ENCODE data around the gene TMEM100.
A peak's percentile ranks its signal among the peaks of the same experiment; 100 is the strongest.

TMEM100 gene, protein sequence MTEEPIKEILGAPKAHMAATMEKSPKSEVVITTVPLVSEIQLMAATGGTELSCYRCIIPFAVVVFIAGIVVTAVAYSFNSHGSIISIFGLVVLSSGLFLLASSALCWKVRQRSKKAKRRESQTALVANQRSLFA

DNA sequence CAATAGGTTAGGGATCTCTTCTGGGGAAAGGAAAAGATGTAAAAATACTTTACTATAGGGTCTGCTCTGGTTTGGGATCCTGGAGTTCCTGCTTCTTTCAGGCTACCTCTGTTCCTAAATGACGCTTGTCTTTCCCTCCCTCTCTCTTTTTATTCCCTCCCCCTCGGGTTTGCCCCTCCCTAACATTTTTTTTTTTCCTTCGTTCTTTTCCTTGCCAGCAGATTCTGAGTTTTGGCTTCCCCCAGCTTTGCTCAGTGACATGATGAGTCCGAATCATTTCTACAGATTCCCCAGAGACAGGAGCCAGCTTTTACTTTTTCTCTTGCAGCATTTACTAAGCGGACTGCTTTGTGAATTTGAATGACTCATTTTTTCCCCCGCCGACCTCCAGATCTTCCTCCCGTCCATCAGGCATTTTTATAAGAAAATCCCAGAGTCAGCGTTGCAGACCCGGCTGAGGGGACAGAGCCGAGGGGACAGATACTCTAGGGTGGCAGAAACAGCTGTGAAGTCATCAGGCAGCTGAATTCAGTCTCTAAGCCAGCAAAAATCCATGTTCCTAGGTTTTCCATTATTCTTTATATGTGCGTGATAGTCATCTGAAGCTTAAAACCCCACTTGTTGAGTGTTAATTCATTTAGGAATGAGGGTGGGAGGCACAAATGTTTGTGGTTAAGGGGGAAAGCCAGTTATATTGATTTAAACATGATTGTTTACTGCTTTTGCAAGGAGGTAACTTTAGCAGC lies at the start of gene TMEM100:
Gene TMEM100, minus strand, starts transcription at position 123 of the 746 bp plus-strand sequence. CDS start 1,794 bp downstream, outside the sequence.
- DNase-seq (ENCODE audit: low read depth in 2 of 2) = no peak

DNA sequence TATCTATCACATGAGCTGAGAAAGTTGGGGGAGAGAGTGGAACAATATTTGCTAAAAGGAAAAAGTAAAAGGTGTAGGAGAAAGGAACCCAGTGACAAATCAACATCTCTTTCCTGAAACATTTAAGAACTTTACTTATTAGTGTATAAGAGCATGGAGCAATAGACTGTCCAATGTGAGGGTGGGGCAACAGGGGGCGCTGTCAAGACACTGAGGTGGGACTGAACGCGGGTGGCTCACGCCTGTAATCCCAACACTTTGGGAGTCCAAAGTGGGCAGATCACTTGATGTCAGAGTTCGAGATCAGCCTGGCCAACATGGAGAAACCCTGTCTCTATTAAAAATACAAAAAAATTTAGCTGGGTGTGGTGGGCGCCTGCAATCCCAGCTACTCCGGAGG lies 49.4 kb upstream of the TMEM100 start:
- DNase-seq (ENCODE audit: low read depth in 2 of 2) = no peak

DNA sequence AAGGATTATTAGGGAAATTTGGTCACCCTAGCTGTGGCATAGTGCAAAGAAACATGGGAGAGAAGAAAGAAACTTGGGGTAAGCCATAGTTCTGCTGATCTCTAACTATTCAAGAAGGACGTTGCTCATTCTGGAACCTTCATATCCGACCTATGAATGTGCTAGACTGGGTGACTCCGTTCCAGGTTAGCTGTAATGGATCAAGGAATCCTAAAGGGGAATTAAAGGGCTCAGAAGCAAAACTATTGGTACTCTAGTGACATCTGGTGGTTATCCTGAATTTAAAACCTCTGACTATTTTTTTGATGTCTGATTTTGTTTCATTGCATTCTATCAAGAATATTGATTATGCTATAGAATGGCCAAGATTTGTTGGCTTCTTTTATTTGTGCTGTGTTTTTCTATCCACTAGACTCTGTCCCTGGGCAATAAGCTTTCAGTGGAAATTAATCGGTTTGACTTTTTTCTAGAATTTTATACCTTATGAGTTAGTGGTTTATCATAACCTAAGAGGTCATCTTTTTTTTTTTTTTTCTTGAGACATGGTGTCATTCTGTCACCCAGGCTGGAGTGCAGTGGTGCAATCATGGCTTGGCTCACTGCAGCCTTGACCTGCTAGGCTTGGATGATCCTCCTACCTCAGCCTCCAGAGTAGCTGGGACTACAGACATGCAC lies 47.7 kb upstream of the TMEM100 start:
- DNase-seq (ENCODE audit: low read depth in 2 of 2) = no peak

DNA sequence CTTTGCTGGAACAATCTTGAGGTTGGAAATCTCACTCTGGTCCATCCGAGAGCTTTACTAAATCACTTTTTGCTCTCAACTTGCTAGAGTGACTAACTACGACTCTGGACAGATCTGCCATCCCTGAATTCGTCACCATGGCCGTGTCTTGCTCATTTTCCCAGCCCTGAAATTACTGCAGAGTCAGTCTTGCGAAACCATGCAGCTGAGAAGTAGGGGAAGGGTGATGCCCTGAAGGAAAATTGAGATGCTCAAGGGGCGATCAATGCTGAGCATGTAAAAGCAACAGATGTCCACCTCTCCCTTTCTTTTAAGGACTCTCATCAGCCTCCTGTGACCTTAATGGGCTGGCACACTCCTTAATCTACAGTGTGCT lies 46.9 kb upstream of the TMEM100 start:
- DNase-seq (ENCODE audit: low read depth in 2 of 2) = no peak

DNA sequence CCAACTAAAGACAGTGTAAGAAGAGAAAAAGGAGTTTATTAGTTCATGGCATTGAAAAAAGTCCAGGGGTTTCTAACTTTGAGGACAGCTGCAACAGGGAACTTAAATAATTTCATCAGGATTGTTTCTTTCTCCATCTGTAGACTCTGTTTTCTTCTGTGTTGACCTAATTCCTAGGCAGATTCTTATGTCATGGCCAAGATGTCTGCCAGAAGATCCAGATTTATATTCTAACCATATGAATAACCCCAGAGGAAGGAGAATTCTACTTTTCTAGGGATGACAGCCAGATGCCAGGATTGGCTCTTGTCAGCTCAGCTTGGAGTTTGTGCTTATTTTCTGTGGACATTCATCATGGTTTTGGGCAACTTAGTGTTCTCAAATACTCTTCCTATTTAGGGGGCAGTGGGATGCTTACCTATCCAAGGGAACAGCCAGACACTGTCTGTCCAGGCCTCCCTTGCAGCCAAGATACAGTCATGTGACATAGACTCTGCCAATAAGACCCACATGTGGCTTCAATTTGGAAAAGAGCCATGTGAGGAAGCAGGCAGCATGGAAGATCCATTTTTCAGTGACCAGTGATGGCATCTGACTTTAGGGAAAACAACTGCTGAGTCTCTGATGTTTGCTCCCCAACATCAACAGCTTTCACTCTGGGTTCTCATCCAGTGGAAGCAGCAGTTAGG lies 46.4 kb upstream of the TMEM100 start:
- no peak for DNase-seq (ENCODE audit: low read depth in 2 of 2)

DNA sequence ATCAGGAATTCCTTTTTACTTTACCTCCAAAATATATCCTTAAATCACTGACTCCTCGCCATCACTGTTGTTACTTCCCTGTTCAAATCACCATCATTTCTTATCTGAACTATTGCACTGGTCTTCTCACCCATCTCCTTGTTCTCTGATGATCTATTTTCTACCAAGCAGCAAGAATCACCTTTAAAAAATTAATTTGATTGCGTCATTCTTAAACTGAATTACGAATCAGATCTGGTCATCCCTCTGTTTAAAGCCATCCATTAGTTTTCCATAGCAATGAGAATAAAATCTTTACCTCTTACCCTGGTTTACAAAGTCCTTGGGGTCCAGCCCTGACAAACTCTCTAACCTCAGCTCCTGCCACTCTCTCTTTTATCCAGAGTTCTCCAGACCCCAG lies 42.8 kb upstream of the TMEM100 start:
- DNase-seq (ENCODE audit: low read depth in 2 of 2) = no peak

DNA sequence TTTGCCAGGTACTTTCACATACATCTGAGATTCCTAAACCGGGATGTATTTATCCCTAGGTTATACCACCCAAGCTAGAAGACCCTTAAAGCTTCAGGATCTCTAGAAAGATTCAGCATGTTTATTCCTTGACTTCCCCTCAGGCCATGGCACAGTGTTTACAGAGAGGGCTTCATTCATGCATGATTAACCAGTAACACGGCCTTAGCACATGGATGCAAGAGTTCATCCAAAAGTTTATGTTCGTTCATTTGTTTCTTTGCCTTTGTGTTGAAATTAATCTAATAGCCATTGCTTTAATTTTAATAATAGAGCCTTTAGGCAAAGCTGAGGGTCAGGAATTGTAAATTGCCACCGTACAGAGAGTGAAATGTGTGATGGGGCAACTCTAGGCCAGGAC lies 41.9 kb upstream of the TMEM100 start:
- no peak for DNase-seq (ENCODE audit: low read depth in 2 of 2)

DNA sequence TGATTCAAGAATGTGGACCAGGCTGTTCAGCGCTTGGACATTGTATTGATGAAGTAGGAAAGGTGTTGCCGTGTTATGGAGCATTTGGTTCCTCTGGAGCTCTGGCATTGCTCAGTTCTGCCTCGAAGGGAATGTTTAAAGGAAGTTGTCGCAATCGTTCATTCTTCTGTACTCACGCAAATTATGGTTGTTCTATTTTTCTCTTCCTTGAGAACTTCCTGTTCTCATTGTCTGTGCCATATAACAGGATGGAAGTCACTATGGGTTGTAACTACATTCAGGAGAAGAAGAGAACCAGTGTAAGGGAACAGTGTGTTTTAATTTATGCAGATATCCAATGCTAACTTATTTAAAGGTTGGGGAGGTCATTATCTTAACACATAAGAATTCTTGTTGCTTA lies 41.2 kb upstream of the TMEM100 start:
- DNase-seq (ENCODE audit: low read depth in 2 of 2) = no peak

DNA sequence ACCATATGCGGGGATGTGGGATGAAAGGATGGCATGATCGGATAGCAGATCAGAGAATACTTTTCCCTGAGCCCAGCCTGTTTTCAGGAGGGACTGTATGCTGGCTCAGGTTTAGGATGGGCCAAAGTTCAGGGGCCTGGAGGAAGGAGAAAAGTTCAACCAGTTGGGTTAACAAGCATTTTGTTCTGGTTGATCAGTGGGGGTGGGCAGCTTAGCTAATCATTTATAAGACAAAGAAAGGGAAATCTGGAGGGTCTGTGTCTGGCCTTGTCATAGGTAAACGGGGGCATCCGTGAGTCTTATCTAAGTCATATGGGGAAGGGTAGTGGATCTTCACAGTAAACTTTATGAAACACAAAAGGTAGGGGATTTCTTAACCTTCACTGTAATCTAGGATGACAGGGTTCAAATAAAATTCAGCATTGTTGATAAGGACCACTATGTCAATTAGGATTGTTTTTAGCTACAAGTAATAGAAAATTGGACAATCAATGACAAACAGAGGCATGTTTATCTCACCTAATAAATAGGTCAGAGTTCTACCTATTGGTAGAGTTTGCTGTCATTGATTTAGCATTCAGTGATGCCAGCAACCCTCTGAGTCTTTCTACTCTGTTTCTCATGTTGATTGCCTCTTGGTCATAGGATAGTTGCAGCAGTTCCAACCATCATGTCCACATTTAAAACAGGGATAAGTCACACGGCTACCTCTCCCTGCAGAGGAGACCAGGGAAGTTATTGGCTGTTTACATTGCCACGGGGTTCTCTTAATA lies 39.6 kb upstream of the TMEM100 start:
- DNase-seq (ENCODE audit: low read depth in 2 of 2) = no peak

DNA sequence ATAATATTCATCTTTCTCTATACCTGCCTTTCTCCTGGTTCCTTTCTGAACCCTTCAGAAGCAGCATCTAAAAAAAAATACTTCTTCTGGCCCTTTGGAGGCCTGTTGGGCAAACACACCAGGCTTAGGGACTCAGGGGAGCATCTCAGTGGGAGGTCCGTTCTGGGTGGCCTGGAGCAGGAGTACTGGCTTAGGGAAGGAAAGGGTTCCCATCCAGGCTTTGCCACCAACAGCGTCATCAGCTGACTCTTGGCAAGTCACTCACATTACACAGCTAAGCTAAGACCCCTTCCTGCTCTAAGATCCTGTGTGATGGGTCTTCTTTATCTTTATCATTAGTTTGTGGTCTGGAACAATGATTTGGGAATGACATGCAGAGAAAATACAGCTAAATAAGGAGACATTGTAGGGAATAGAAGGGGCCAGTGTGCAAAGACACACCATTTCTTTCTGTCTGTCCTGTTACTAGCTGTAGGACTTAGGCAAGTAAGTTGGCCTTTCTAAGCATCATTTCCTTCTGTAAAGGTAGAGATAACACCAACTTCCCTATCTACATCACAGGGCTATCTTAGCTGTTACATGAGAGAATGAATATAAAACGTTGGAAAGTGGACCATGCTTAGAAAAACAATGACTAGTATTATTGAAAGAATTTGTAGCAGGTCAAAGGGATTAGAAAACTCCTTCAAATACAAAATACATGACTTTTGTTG lies 38.1 kb upstream of the TMEM100 start:
- DNase-seq (ENCODE audit: low read depth in 2 of 2) = no peak

DNA sequence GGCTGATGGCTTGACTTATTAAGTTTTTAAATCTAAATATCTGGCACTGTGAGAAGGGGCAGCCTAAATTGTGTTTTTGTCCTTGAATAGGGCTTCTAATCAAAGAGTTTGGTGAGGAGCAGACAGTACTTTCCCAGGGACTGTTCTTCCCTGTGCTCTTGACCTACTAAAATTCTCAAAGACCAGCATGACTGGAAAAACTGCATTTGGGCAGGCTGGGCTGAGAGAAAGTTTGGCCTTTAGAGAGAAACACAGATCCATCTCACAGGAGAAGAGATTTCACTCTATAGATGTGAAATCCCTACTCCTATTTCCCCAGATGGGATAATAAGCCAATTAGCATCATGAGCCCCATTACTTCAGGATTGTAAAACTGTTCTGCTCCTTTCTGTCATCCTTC lies 35.5 kb upstream of the TMEM100 start:
- no peak for DNase-seq (ENCODE audit: low read depth in 2 of 2)

DNA sequence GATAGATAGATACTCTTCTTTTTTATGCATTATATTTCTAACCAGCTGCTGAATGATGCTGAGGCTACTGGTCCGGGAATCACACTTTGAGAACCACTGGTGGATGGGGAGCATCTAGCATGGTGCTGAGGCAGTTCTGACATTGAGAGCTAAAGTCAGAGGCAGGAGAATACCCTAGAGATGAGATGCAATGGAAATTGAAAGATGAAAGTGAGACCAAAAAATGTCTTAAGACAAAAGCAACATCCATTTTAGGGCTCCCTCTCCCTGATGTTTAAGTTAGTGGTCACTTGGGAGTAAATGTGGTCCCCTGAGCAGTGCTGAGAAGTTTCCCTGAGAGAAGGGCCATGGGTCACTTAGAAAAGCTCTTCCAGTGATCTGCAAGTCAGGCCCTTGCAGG lies 35.0 kb upstream of the TMEM100 start:
- no peak for DNase-seq (ENCODE audit: low read depth in 2 of 2)

DNA sequence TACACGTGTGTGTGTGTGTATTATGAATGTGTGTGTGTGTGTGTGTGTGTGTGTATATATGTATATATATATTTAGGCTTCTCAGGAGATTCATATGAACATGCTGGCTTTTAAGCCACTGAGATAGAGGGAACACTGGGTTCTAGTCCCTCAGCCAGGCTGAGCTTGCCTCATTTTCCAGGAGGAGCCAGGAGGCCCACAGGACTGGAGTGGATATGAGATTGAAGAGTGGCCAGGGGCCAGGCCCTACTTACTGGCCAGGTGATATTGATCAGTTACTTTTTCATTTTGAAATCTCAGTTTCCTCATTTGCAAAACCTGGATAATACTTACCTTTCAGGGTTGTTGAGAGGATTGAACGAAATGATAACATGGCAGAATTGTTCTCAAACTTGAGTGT lies 34.0 kb upstream of the TMEM100 start:
- no peak for DNase-seq (ENCODE audit: low read depth in 2 of 2)

DNA sequence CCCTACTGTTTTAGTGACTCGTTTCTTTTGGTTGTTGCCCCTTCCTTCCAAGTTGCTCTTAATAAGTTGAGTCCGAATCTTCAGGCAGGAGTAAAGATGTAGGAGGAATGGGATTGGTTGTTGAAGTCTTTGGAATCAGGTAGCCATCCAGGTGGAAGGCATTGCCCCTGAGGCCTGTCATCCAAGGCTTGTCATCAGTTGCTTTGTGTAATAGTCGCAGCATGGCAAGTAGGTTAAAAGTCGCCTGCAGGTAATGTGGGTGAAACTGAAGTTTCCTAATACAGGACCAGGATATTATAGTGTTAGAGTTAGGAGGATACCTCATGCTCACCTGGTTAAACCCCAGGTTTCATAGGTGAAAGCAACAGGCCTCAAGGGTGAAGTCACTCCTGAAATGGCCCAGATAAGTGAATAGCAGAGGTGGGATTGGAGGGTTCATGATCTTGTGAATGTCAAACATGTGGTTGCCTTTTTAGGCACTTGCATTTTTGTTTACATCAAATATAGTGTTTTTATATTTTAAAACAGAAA lies 29.1 kb upstream of the TMEM100 start:
- DNase-seq (ENCODE audit: low read depth in 2 of 2) = no peak

DNA sequence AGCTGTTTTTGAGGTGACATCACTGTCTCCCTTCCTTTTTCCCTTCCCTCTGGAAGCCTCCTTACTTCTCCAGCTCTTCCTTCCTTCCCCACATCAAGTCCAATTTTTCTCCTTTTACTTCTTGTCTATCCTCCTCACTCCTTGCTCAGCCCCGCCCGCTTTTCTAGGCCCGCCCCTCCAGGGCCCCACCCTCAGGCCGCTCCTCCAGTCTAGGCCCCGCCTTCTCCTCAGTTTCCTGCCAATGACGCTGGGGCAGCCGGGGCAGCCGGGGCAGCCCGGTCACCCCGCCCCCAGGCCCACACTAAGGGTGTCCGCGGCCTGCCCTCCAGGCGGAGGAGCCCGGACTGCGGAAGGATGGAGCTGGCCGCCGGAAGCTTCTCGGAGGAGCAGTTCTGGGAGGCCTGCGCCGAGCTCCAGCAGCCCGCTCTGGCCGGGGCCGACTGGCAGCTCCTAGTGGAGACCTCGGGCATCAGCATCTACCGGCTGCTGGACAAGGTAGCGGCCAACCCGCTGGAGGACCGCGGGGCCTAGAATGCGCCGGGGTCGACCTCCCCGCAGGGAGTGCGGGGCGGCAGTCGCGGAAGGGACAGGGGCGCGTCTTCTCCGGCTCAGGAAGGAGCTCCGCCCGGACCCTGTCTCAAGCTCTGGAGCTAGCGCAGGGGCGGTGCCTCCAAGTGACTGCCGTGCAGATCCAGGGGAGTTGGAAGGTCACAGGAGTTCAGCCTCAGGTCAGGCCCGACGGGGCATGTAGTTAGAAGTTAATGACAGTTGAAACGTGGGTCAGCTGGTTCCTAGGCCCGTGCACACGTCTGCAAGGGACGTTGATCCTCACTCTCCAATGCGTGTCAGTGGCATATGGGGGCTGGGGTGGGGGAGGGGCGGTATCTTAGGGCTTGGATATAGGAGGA lies 28.3 kb upstream of the TMEM100 start, which contains the start of gene PCTP:
Gene PCTP, plus strand, starts transcription at position 302 of the 908 bp plus-strand sequence. Its CDS starts 53 bp downstream, at position 355.
- peak; percentile 56 to 64 for DNase-seq (ENCODE audit: low read depth in 2 of 2)

DNA sequence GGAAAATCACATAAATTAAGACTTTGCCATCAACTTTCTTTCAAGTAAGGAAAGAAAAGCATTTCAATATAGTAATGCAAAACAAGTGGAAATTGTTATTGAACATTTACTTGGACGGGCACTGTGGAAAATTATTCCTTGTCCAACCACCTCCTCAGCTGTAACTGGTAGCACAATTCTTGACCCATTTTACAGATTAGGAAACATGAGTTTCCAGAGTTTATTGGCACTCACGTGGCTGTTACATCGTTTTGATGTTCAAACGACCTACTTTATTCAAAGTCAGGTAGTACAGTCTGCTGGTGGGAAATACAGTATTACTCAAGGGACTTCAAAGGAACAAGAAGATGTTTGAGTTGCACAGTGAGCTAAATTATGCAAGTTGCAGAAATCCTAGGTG lies 27.3 kb upstream of the TMEM100 start:
- no peak for DNase-seq (ENCODE audit: low read depth in 2 of 2)

DNA sequence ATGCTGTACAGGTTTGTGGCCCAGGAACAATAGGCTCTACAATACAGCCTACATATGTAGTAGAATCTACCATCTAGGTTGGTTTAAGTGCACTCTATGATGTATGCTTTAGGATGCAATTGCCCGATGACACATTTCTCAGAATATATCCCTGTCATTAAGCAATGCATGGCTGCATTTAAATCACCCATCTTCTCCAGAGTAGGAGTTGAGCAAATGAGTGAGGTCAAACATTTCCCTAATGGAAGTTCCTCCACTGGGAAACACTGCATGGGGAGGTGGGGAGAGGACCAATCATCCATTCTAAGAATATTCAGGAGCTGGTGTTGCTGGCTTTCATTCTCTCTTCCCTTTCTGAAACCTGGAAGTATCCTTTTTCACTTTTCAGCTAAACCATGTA lies 26.2 kb upstream of the TMEM100 start:
- no peak for DNase-seq (ENCODE audit: low read depth in 2 of 2)

DNA sequence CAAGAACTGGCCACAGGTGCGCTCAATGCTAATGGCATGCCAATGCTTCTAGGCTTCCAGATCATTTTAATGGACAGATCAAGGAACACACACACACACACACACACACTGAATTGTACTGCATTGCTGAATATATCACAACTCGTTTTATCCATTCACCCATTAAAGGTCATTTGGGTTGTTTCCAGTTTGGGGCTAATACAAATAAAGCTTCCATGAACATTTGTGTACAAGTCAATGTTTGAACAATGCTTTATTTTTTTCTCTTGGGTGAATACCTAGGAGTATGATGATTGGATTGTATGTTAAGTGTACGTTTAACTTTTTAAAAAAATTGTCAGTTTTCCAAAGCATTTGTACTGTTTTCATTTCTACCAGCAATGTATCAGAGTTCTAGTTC lies 24.5 kb upstream of the TMEM100 start:
- no peak for DNase-seq (ENCODE audit: low read depth in 2 of 2)

DNA sequence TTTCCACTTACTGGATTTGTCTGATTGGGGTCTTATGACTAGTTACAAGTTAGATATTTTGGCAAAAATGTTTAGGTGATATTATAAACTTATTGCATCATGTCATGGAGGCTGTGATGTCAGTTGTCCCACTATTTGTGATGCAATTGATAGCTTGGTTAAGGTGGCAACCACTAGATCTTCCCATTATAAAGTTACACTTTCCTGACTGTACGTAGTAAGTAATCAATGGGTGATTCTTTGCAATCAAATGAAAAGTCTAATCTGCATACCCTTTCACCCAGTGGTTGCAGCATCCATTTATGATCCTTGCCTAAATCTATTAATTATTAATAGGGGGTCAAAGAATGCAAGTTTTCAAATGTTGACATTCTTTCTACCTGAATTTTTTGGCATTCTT lies 23.8 kb upstream of the TMEM100 start:
- no peak for DNase-seq (ENCODE audit: low read depth in 2 of 2)

DNA sequence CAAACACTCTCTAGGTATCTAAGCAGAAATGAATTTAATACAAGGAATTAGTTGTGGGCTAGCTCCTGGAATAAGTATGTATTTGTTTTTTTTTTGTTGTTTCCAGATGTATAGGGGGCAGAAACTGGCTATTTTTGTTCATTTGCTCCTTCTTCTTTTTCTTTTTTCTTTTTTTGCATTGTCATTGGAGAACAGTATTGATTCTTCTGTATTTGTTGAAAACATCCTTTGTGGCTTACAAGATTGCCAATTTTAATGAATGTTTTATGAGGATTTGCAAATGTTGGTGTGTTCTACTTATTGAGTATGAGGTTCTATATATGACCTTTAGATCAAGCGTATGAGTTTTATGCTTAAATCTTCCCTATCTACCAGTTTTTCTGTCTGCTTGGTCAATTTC lies 22.6 kb upstream of the TMEM100 start:
- DNase-seq (ENCODE audit: low read depth in 2 of 2) = no peak

All from stimulated activated CD8-positive, alpha-beta memory T cell treated with anti-CD3 and anti-CD28 coated beads, Interleukin-15, amount 100 ng/mL, for 4 hours (primary cell).